ENCODE measurements around the gene CALN1. TPM values are rescaled to one million over a fixed set of nuclear protein-coding genes. Genes with fewer than 3 reads are reported as not detected.

CALN1 gene
- total RNA-seq, 6 experiments from 2014 or later: 0.06 to 0.98 (median 0.34) TPM

GRCh38 chr7:72430531-72430930, 18.4 kb upstream of the CALN1 start:
- TF ChIP-seq CTCF (IDR thresholded peaks at IDR 0.05) (no peak), POLR2A (IDR thresholded peaks at IDR 0.05) (no peak)
- intact Hi-C loops (cut with DNase I): no loop called here
- no peak for ATAC-seq
- no peaks in the 10 kb centered on the region for H3K27me3 ChIP-seq
- DNase-seq: no peak
- H3K9me3 ChIP-seq: no peaks in the 10 kb centered on the region
- H3K36me3 ChIP-seq: no peaks in the 10 kb centered on the region
- no peaks in the 10 kb centered on the region for H3K4me1 ChIP-seq
- 75% methylated on average over 3 of the region's 7 CpGs for WGBS (ENCODE audit: insufficient coverage, low coverage, low lambda C conversion rate, missing lambda C conversion rate)
- no peak overlapping the region for H3K4me3 ChIP-seq
- H3K27ac ChIP-seq: no peak overlapping the region

GRCh38 chr7:72429316-72429715, 17.2 kb upstream of the CALN1 start:
- Histone ChIP-seq H3K4me1 (no peaks in the 10 kb centered on the region), H3K27ac (no peak overlapping the region), H3K9me3 (no peaks in the 10 kb centered on the region), H3K36me3 (no peaks in the 10 kb centered on the region), H3K27me3 (no peaks in the 10 kb centered on the region), H3K4me3 (no peak overlapping the region)
- TF ChIP-seq POLR2A (IDR thresholded peaks at IDR 0.05): no peak
- TF ChIP-seq CTCF (IDR thresholded peaks at IDR 0.05): no peak
- intact Hi-C loops (cut with DNase I): no loop called here
- ATAC-seq (no peak), DNase-seq (no peak)
- WGBS (ENCODE audit: insufficient coverage, low coverage, low lambda C conversion rate, missing lambda C conversion rate): 83% methylated on average over 5 of the region's 5 CpGs

GRCh38 chr7:72416846-72417245, 4.7 kb upstream of the CALN1 start:
- WGBS (ENCODE audit: insufficient coverage, low coverage, low lambda C conversion rate, missing lambda C conversion rate): 79% methylated on average over 5 of the region's 8 CpGs
- Histone ChIP-seq H3K4me1 (no peaks in the 10 kb centered on the region), H3K27ac (no peak overlapping the region), H3K9me3 (no peaks in the 10 kb centered on the region), H3K36me3 (no peaks in the 10 kb centered on the region), H3K27me3 (no peaks in the 10 kb centered on the region), H3K4me3 (no peak overlapping the region)
- DNase-seq: no peak
- intact Hi-C loops (cut with DNase I): no loop called here
- ATAC-seq: no peak
- TF ChIP-seq CTCF (IDR thresholded peaks at IDR 0.05): no peak
- no peak for TF ChIP-seq POLR2A (IDR thresholded peaks at IDR 0.05)

- WGBS (ENCODE audit: insufficient coverage, low coverage, low lambda C conversion rate, missing lambda C conversion rate): 76% methylated on average over 2 of the region's 11 CpGs
- TF ChIP-seq POLR2A (IDR thresholded peaks at IDR 0.05): no peak
- no peak for TF ChIP-seq CTCF (IDR thresholded peaks at IDR 0.05)
- DNase-seq: no peak
- peak in 1 of 4 donors; percentile 34 for ATAC-seq
- Histone ChIP-seq H3K4me3 (no peak overlapping the region), H3K4me1 (no peaks in the 10 kb centered on the region), H3K27me3 (no peaks in the 10 kb centered on the region), H3K9me3 (no peaks in the 10 kb centered on the region), H3K27ac (no peak overlapping the region), H3K36me3 (no peaks in the 10 kb centered on the region)
- intact Hi-C loops (cut with DNase I): no loop called here
Measured at GRCh38 chr7:72415586-72415985, 3.4 kb upstream of the CALN1 start.

GRCh38 chr7:72413886-72414285, 1.7 kb upstream of the CALN1 start:
- WGBS (ENCODE audit: insufficient coverage, low coverage, low lambda C conversion rate, missing lambda C conversion rate): 83% methylated on average over 5 of the region's 9 CpGs
- TF ChIP-seq CTCF (IDR thresholded peaks at IDR 0.05) (no peak), POLR2A (IDR thresholded peaks at IDR 0.05) (no peak)
- ATAC-seq: no peak
- Histone ChIP-seq H3K4me1 (no peaks in the 10 kb centered on the region), H3K9me3 (no peaks in the 10 kb centered on the region), H3K4me3 (no peak overlapping the region), H3K36me3 (no peaks in the 10 kb centered on the region), H3K27me3 (no peaks in the 10 kb centered on the region), H3K27ac (no peak overlapping the region)
- DNase-seq: no peak
- intact Hi-C loops (cut with DNase I): no loop called here
